Kidney (tissue), 14 donors: ENCODE measurements around the gene KLF13. TPM values are rescaled to one million over a fixed set of nuclear protein-coding genes. Genes with fewer than 3 reads are reported as not detected.

Experiments
- DNase-seq, 5 donors: peaks; one replicate each; pipeline ENCODE4 v3.0.0-alpha.2; 2013 to 2020
- FAIRE-seq: peaks from 2 replicates; lab custom pipeline; 2012; peaks lifted over from hg19 to GRCh38; lab: Jason Lieb, UNC
- H3K27ac ChIP-seq, 2 donors: one replicate each; pipeline ENCODE4 v1.7.0; 2013; ENCODE audit warnings: low read depth in 2 of 2, low read length in 2 of 2, inconsistent platforms in 1 of 2
- H3K27me3 ChIP-seq: one replicate; pipeline ENCODE4 v1.7.1; 2013; ENCODE audit warnings: low read length, inconsistent platforms; ENCODE audit not compliant: control insufficient read depth, insufficient read depth
- H3K36me3 ChIP-seq, 3 donors: one replicate each; pipeline versions ENCODE4 v1.7.0 to v1.7.1; 2013; ENCODE audit warnings: low read length in 3 of 3, control low read depth in 1 of 3, inconsistent platforms in 1 of 3; ENCODE audit not compliant: insufficient read depth in 3 of 3, control insufficient read depth in 2 of 3
- H3K4me1 ChIP-seq, 3 donors: one replicate each; pipeline versions ENCODE4 v1.7.0 to v1.7.1; 2013; ENCODE audit warnings: low read length in 3 of 3, inconsistent platforms in 1 of 3, low read depth in 1 of 3; ENCODE audit not compliant: control insufficient read depth in 2 of 3, insufficient read depth in 2 of 3
- H3K4me3 ChIP-seq, 3 donors: one replicate each; pipeline versions ENCODE4 v1.7.0 to v1.8.1; 2013; ENCODE audit warnings: low read length in 3 of 3, control low read depth in 1 of 3, inconsistent platforms in 1 of 3
- H3K9ac ChIP-seq, 3 donors: one replicate each; pipeline versions ENCODE4 v1.7.0 to v1.7.1; 2013; ENCODE audit warnings: low read length in 3 of 3, control low read depth in 1 of 3, inconsistent platforms in 1 of 3
- H3K9me3 ChIP-seq, 3 donors: one replicate each; pipeline versions ENCODE4 v1.7.0 to v1.7.1; 2013; ENCODE audit warnings: low read length in 3 of 3, control low read depth in 1 of 3, inconsistent platforms in 1 of 3; ENCODE audit not compliant: control insufficient read depth in 2 of 3, insufficient read depth in 1 of 3
- intact Hi-C: fragments of 100-400 bp; cut with DNase I; formaldehyde crosslinking; loops from one replicate; pipeline ENCODE4 v1.11.1; 2022
- polyA plus RNA-seq: library from polyadenylated mRNA; stranded (reverse); fragments of 350-450 nt; fragmentation: Illumina TruSeq; extraction: RNeasy Lipid Tissue Mini Kit (QIAGEN cat#74804); gene quantifications from one replicate; pipeline ENCODE4 v1.2.3, GENCODE V29; 2014; ENCODE audit warnings: low read depth, low replicate concordance; ENCODE audit not compliant: insufficient read depth
- total RNA-seq: library from RNA; stranded (reverse); fragmentation: NEBNext Ultra II Directional; extraction: Animal tissue kit (Norgen Biotek cat#: 25700); gene quantifications from one replicate; pipeline ENCODE4 v1.2.1, GENCODE V29; 2021
- TF ChIP-seq, protein P1 (sequence below): IDR thresholded peaks from 3 replicates; pipeline ENCODE4 v1.5.1; 2012; ENCODE audit warnings: mild to moderate bottlenecking, moderate library complexity, borderline replicate concordance; ENCODE audit not compliant: insufficient read depth; ENCODE audit errors: extremely low read depth
- donor health status: control.
- donor health status: control.
- donor health status: control.
- donor health status: control.
- donor health status: control.
- donor health status: DM: yes; HTN: yes; CAD: no.
- donor health status: Normal renal cell carcinoma (clear cell type).

KLF13 gene
- total and polyA plus RNA-seq, 2 donors from 2014 or later, result 55.5 to 123 TPM

- Histone ChIP-seq H3K4me1 (peaks cover 0 to 2% (median 0%) of the 10 kb centered on the region in 3 donors), H3K36me3 (no peaks in the 10 kb centered on the region), H3K9ac (no peak overlapping the region), H3K9me3 (no peaks in the 10 kb centered on the region), H3K27me3 (no peaks in the 10 kb centered on the region), H3K27ac (no peak overlapping the region), H3K4me3 (no peak overlapping the region)
- TF ChIP-seq, protein P1, sequence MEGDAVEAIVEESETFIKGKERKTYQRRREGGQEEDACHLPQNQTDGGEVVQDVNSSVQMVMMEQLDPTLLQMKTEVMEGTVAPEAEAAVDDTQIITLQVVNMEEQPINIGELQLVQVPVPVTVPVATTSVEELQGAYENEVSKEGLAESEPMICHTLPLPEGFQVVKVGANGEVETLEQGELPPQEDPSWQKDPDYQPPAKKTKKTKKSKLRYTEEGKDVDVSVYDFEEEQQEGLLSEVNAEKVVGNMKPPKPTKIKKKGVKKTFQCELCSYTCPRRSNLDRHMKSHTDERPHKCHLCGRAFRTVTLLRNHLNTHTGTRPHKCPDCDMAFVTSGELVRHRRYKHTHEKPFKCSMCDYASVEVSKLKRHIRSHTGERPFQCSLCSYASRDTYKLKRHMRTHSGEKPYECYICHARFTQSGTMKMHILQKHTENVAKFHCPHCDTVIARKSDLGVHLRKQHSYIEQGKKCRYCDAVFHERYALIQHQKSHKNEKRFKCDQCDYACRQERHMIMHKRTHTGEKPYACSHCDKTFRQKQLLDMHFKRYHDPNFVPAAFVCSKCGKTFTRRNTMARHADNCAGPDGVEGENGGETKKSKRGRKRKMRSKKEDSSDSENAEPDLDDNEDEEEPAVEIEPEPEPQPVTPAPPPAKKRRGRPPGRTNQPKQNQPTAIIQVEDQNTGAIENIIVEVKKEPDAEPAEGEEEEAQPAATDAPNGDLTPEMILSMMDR, result no peak
- intact Hi-C loops, result no loop called here
- no peak for FAIRE-seq
- peak in 2 of 5 donors; percentile 9 to 41 for DNase-seq
Measured at GRCh38 chr15:31280831-31281216, 45.8 kb upstream of the KLF13 start.

GRCh38 chr15:31283043-31283442, 43.6 kb upstream of the KLF13 start:
- TF ChIP-seq, protein P1, result no peak
- no peak overlapping the region for H3K9ac ChIP-seq
- DNase-seq (peak in 1 of 5 donors; percentile 20), FAIRE-seq (no peak)
- no peak overlapping the region for H3K27ac ChIP-seq
- no peaks in the 10 kb centered on the region for H3K36me3 ChIP-seq
- H3K9me3 ChIP-seq, result peaks cover 0 to 6% (median 0%) of the 10 kb centered on the region in 3 donors
- H3K27me3 ChIP-seq, result no peaks in the 10 kb centered on the region
- no peak overlapping the region for H3K4me3 ChIP-seq
- intact Hi-C loops, result no loop called here
- peaks cover 0 to 2% (median 0%) of the 10 kb centered on the region in 3 donors for H3K4me1 ChIP-seq

DNA sequence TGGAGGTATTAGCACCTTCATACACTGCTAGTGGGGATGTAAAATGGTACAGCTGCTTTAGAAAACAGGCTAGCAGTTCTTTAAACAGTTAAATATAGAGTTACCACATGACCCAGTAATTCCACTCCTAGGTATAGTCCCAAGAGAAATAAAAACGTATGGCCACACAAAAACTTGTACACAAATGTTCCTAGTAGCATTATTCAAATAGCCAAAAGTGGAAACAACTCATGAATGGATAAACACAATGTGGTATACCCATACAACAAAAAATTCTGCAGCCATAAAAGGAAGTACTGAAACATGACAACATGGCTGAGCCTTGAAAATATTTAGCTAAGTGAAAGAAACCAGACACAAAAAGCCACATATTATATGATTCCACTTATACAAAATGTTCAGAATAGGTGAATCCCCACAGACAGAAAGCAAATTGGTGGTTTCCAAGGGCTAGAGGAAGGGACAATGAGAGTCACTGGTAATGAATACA, 40.8 kb upstream of the KLF13 start:
- Histone ChIP-seq H3K27ac (peak overlapping the region in 1 of 2 donors; percentile 7), H3K4me3 (no peak overlapping the region), H3K36me3 (no peaks in the 10 kb centered on the region), H3K9ac (no peak overlapping the region), H3K27me3 (no peaks in the 10 kb centered on the region), H3K4me1 (peaks cover 0 to 2% (median 0%) of the 10 kb centered on the region in 3 donors), H3K9me3 (peaks cover 0 to 8% (median 0%) of the 10 kb centered on the region in 3 donors)
- DNase-seq, result no peak
- TF ChIP-seq, protein P1, result no peak
- FAIRE-seq, result no peak
- intact Hi-C loops, result no loop called here
